DMS153 treated with DMSO at 0.1 percent for 48 hours (cell line): Measurements from ENCODE around the gene MMP15.

Source experiments
- DNase-seq: peaks from one replicate; lab custom pipeline; 2025; ENCODE audit not compliant: unreplicated experiment; lab: John Stamatoyannopoulos, UW

MMP15 gene

GRCh38 chr16:58034774-58035173 is 9.2 kb downstream of the MMP15 start:
- no peak for DNase-seq

- no peak for DNase-seq
Observed at GRCh38 chr16:58035356-58036170, 10.0 kb downstream of the MMP15 start.

GRCh38 chr16:58036943-58037342 is 11.4 kb downstream of the MMP15 start:
- DNase-seq = no peak

- no peak for DNase-seq
Observed at GRCh38 chr16:58037365-58038057, 12.0 kb downstream of the MMP15 start.

- DNase-seq = no peak
Observed at GRCh38 chr16:58038219-58038641, 12.7 kb downstream of the MMP15 start.

GRCh38 chr16:58039829-58040495 is 14.4 kb downstream of the MMP15 start:
- no peak for DNase-seq

GRCh38 chr16:58040496-58040846 is 14.9 kb downstream of the MMP15 start:
- no peak for DNase-seq

GRCh38 chr16:58040945-58041627 is 15.5 kb downstream of the MMP15 start:
- DNase-seq = no peak

GRCh38 chr16:58041628-58041955 is 16.0 kb downstream of the MMP15 start:
- no peak for DNase-seq

- DNase-seq = no peak
Observed at GRCh38 chr16:58042001-58042885, 16.7 kb downstream of the MMP15 start.

GRCh38 chr16:58042886-58043515 is 17.4 kb downstream of the MMP15 start:
- no peak for DNase-seq

- no peak for DNase-seq
Observed at GRCh38 chr16:58043571-58044155, 18.1 kb downstream of the MMP15 start.

GRCh38 chr16:58044266-58045019 is 18.9 kb downstream of the MMP15 start:
- no peak for DNase-seq

- no peak for DNase-seq
Observed at GRCh38 chr16:58045096-58045495, 19.5 kb downstream of the MMP15 start.

- DNase-seq = no peak
Observed at GRCh38 chr16:58046054-58046881, 20.7 kb downstream of the MMP15 start.

GRCh38 chr16:58046936-58047335 is 21.4 kb downstream of the MMP15 start:
- no peak for DNase-seq

GRCh38 chr16:58047557-58048348 is 22.2 kb downstream of the MMP15 start:
- DNase-seq = no peak
